ENCODE data around the gene CYB5D1.

Gene CYB5D1

GRCh38 chr17:7864995-7865650 is 7.3 kb downstream of the CYB5D1 start:
- Histone ChIP-seq H3K4me1 (ENCODE audit: control insufficient read depth, insufficient read depth, low read length) (peaks cover 5% of the 10 kb centered on the region), H3K9ac (ENCODE audit: low read depth, low read length) (no peak overlapping the region), H3K27me3 (ENCODE audit: control insufficient read depth, insufficient read depth, low read length) (no peaks in the 10 kb centered on the region), H3K9me3 (ENCODE audit: control insufficient read depth, insufficient read depth, low read length) (no peaks in the 10 kb centered on the region), H3K27ac (ENCODE audit: low read depth, low read length) (no peak overlapping the region), H3K4me3 (ENCODE audit: low read depth, low read length) (no peak overlapping the region), H3K36me3 (ENCODE audit: control insufficient read depth, insufficient read depth, low read length) (peaks cover 3% of the 10 kb centered on the region; the same call in 1 of the 2 replicates)

- Histone ChIP-seq H3K9ac (ENCODE audit: low read depth, low read length) (no peak overlapping the region), H3K27ac (ENCODE audit: low read depth, low read length) (no peak overlapping the region), H3K36me3 (ENCODE audit: control insufficient read depth, insufficient read depth, low read length) (no peaks in the 10 kb centered on the region), H3K4me3 (ENCODE audit: low read depth, low read length) (no peak overlapping the region), H3K9me3 (ENCODE audit: control insufficient read depth, insufficient read depth, low read length) (no peaks in the 10 kb centered on the region), H3K4me1 (ENCODE audit: control insufficient read depth, insufficient read depth, low read length) (peaks cover 3% of the 10 kb centered on the region), H3K27me3 (ENCODE audit: control insufficient read depth, insufficient read depth, low read length) (no peaks in the 10 kb centered on the region)
Measured at GRCh38 chr17:7867881-7868329, 10.1 kb downstream of the CYB5D1 start.

- Histone ChIP-seq H3K27me3 (ENCODE audit: control insufficient read depth, insufficient read depth, low read length) (no peaks in the 10 kb centered on the region), H3K4me3 (ENCODE audit: low read depth, low read length) (no peak overlapping the region), H3K4me1 (ENCODE audit: control insufficient read depth, insufficient read depth, low read length) (no peaks in the 10 kb centered on the region), H3K9me3 (ENCODE audit: control insufficient read depth, insufficient read depth, low read length) (no peaks in the 10 kb centered on the region), H3K27ac (ENCODE audit: low read depth, low read length) (no peak overlapping the region), H3K36me3 (ENCODE audit: control insufficient read depth, insufficient read depth, low read length) (no peaks in the 10 kb centered on the region), H3K9ac (ENCODE audit: low read depth, low read length) (no peak overlapping the region)
Measured at GRCh38 chr17:7873051-7873450, 15.2 kb downstream of the CYB5D1 start.

GRCh38 chr17:7875804-7876370 is 18.1 kb downstream of the CYB5D1 start:
- Histone ChIP-seq H3K4me3 (ENCODE audit: low read depth, low read length) (no peak overlapping the region), H3K27me3 (ENCODE audit: control insufficient read depth, insufficient read depth, low read length) (no peaks in the 10 kb centered on the region), H3K4me1 (ENCODE audit: control insufficient read depth, insufficient read depth, low read length) (no peaks in the 10 kb centered on the region), H3K9me3 (ENCODE audit: control insufficient read depth, insufficient read depth, low read length) (no peaks in the 10 kb centered on the region), H3K9ac (ENCODE audit: low read depth, low read length) (no peak overlapping the region), H3K36me3 (ENCODE audit: control insufficient read depth, insufficient read depth, low read length) (peaks cover 10% of the 10 kb centered on the region), H3K27ac (ENCODE audit: low read depth, low read length) (no peak overlapping the region)

GRCh38 chr17:7878234-7878633 is 20.4 kb downstream of the CYB5D1 start:
- Histone ChIP-seq H3K4me3 (ENCODE audit: low read depth, low read length) (no peak overlapping the region), H3K36me3 (ENCODE audit: control insufficient read depth, insufficient read depth, low read length) (peaks cover 10% of the 10 kb centered on the region), H3K9ac (ENCODE audit: low read depth, low read length) (no peak overlapping the region), H3K27ac (ENCODE audit: low read depth, low read length) (no peak overlapping the region), H3K9me3 (ENCODE audit: control insufficient read depth, insufficient read depth, low read length) (no peaks in the 10 kb centered on the region), H3K4me1 (ENCODE audit: control insufficient read depth, insufficient read depth, low read length) (no peaks in the 10 kb centered on the region), H3K27me3 (ENCODE audit: control insufficient read depth, insufficient read depth, low read length) (no peaks in the 10 kb centered on the region)

- Histone ChIP-seq H3K36me3 (ENCODE audit: control insufficient read depth, insufficient read depth, low read length) (peaks cover 10% of the 10 kb centered on the region), H3K27me3 (ENCODE audit: control insufficient read depth, insufficient read depth, low read length) (no peaks in the 10 kb centered on the region), H3K4me1 (ENCODE audit: control insufficient read depth, insufficient read depth, low read length) (peaks cover 9% of the 10 kb centered on the region), H3K9ac (ENCODE audit: low read depth, low read length) (no peak overlapping the region), H3K4me3 (ENCODE audit: low read depth, low read length) (no peak overlapping the region), H3K9me3 (ENCODE audit: control insufficient read depth, insufficient read depth, low read length) (no peaks in the 10 kb centered on the region), H3K27ac (ENCODE audit: low read depth, low read length) (no peak overlapping the region)
Measured at GRCh38 chr17:7880076-7880868, 22.5 kb downstream of the CYB5D1 start.

GRCh38 chr17:7881276-7882054 is 23.7 kb downstream of the CYB5D1 start:
- H3K36me3 ChIP-seq (ENCODE audit: control insufficient read depth, insufficient read depth, low read length) = peaks cover 10% of the 10 kb centered on the region
- no peaks in the 10 kb centered on the region for H3K9me3 ChIP-seq (ENCODE audit: control insufficient read depth, insufficient read depth, low read length)
- peaks cover 9% of the 10 kb centered on the region for H3K4me1 ChIP-seq (ENCODE audit: control insufficient read depth, insufficient read depth, low read length)
- peaks cover 10% of the 10 kb centered on the region for H3K27me3 ChIP-seq (ENCODE audit: control insufficient read depth, insufficient read depth, low read length)
- H3K4me3 ChIP-seq (ENCODE audit: low read depth, low read length) = no peak overlapping the region
- H3K27ac ChIP-seq (ENCODE audit: low read depth, low read length) = no peak overlapping the region
- no peak overlapping the region for H3K9ac ChIP-seq (ENCODE audit: low read depth, low read length)

- H3K9ac ChIP-seq (ENCODE audit: low read depth, low read length) = no peak overlapping the region
- no peaks in the 10 kb centered on the region for H3K9me3 ChIP-seq (ENCODE audit: control insufficient read depth, insufficient read depth, low read length)
- H3K4me3 ChIP-seq (ENCODE audit: low read depth, low read length) = no peak overlapping the region
- peaks cover 14% of the 10 kb centered on the region for H3K4me1 ChIP-seq (ENCODE audit: control insufficient read depth, insufficient read depth, low read length)
- peaks cover 10% of the 10 kb centered on the region for H3K36me3 ChIP-seq (ENCODE audit: control insufficient read depth, insufficient read depth, low read length)
- peaks cover 11% of the 10 kb centered on the region for H3K27me3 ChIP-seq (ENCODE audit: control insufficient read depth, insufficient read depth, low read length)
- no peak overlapping the region for H3K27ac ChIP-seq (ENCODE audit: low read depth, low read length)
Measured at GRCh38 chr17:7882068-7882467, 24.3 kb downstream of the CYB5D1 start.

- H3K36me3 ChIP-seq (ENCODE audit: control insufficient read depth, insufficient read depth, low read length) = peaks cover 10% of the 10 kb centered on the region
- no peak overlapping the region for H3K9ac ChIP-seq (ENCODE audit: low read depth, low read length)
- peaks cover 11% of the 10 kb centered on the region for H3K27me3 ChIP-seq (ENCODE audit: control insufficient read depth, insufficient read depth, low read length)
- no peak overlapping the region for H3K27ac ChIP-seq (ENCODE audit: low read depth, low read length)
- peaks cover 18% of the 10 kb centered on the region for H3K4me1 ChIP-seq (ENCODE audit: control insufficient read depth, insufficient read depth, low read length)
- H3K9me3 ChIP-seq (ENCODE audit: control insufficient read depth, insufficient read depth, low read length) = no peaks in the 10 kb centered on the region
- no peak overlapping the region for H3K4me3 ChIP-seq (ENCODE audit: low read depth, low read length)
Measured at GRCh38 chr17:7882629-7883028, 24.8 kb downstream of the CYB5D1 start.

GRCh38 chr17:7883781-7884386 is 26.1 kb downstream of the CYB5D1 start:
- peak overlapping the region; percentile 38 for H3K4me3 ChIP-seq (ENCODE audit: low read depth, low read length)
- no peak overlapping the region for H3K27ac ChIP-seq (ENCODE audit: low read depth, low read length)
- H3K27me3 ChIP-seq (ENCODE audit: control insufficient read depth, insufficient read depth, low read length) = peaks cover 11% of the 10 kb centered on the region
- no peak overlapping the region for H3K9ac ChIP-seq (ENCODE audit: low read depth, low read length)
- H3K4me1 ChIP-seq (ENCODE audit: control insufficient read depth, insufficient read depth, low read length) = peaks cover 28% of the 10 kb centered on the region
- H3K36me3 ChIP-seq (ENCODE audit: control insufficient read depth, insufficient read depth, low read length) = peaks cover 10% of the 10 kb centered on the region
- no peaks in the 10 kb centered on the region for H3K9me3 ChIP-seq (ENCODE audit: control insufficient read depth, insufficient read depth, low read length)

All from HUES48 (cell line).